ENCODE results near the gene ST3GAL3.
"Not testable (repeated sequence)": the region's sequence is repeated elsewhere in the genome, so short reads cannot be mapped to it uniquely, and the experiment has no call there.

ST3GAL3 gene

DNA sequence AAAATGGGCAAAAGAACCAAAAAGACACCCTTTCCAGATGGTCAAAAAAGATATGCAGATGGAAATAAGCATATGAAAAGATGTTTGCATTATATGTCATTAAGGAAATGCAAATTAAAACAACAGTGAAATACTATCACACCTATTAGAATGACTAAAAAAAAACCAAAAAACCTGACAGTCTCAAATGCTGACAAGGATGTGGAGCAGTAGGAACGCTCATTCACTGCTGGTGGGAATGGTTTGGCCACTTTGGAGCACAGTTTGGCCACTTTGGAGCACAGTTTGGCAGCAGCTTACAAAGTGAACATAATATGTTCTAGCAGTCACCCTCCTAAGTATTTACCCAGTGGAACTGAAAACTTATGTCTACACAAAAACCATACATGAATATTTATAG lies 121.2 kb downstream of the ST3GAL3 start:
- no peak for DNase-seq

DNA sequence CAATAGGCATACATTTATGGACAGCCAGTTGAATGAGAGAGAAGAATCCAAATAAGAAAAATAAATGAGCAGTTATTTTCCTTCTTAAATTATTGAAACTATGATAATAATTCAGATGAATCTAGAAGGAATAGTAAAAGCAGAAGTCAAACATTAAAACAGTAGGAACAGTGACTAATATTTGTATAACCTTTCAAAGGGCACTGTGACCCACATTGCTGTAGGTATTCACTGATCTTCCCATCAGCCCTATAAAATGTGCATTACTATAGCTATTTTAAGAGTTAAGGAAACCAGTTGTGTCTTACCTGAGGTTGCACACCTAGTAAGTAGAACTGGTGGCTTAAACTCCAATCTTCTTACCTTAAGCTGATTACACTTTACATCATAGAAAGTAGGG lies 123.5 kb downstream of the ST3GAL3 start:
- DNase-seq, result no peak

- no peak for DNase-seq
Measured at GRCh38 chr1:43831851-43832250, 124.5 kb downstream of the ST3GAL3 start.

DNA sequence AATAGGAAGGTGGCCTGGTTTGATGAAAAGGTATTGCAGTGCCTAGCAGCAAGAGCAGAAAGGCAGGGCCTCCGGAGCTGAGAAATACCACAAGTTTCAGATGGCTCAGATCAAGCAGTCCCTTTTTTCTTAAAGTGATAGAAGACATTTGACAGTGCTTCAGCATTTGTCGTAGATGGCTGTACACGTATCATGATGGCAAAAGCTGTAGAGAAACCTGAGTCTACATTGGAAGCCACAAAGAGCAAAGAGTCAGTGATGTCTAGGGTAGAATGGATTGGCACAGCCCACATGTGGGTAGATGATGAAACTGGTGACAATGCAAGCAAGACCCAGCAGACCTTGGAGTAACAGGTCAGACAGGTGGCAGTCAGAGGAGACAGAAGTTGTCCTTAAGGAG lies 124.9 kb downstream of the ST3GAL3 start:
- no peak for DNase-seq

DNA sequence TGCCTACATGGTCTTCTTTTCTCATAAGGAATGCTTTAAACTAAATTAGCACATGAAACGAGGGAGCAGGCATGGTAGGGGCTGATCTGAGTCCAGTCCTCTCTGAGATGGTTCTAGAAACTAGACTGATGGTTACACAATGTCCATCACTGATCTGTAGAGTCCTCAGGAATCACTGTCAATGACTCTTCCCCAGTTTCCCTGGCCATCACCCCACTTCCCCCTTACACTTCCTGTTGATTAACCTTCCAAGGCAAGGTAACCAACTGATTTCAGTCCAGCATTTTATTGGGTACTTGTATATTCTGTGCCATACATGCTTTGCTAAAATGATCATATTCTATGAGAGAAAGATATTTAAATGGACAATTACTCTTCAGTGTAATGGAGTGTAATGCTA lies 125.7 kb downstream of the ST3GAL3 start:
- DNase-seq, result no peak

DNA sequence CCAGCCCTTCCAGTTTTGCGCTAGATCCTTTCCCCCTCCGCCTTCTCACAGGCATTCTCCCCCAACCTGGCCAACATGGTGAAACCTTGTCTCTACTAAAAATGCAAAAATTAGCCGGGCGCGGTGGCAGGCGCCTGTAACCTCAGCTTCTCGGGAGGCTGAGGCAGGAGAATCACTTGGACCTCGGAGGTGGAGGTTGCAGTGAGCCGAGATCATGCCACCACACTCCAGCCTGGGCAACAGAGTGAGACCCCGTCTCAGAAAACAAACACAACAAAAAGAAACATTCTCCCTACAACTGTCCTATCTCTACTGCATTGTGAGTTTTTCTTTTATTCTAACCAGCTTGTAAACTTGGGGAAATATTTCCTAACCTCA lies 126.6 kb downstream of the ST3GAL3 start:
- not testable (repeated sequence) for DNase-seq

- no peak for DNase-seq
Measured at GRCh38 chr1:43834280-43835081, 127.1 kb downstream of the ST3GAL3 start.

GRCh38 chr1:43835082-43836021 lies 128.0 kb downstream of the ST3GAL3 start:
- no peak for DNase-seq

GRCh38 chr1:43836267-43836951 lies 129.1 kb downstream of the ST3GAL3 start:
- peak; percentile 81 for DNase-seq

DNA sequence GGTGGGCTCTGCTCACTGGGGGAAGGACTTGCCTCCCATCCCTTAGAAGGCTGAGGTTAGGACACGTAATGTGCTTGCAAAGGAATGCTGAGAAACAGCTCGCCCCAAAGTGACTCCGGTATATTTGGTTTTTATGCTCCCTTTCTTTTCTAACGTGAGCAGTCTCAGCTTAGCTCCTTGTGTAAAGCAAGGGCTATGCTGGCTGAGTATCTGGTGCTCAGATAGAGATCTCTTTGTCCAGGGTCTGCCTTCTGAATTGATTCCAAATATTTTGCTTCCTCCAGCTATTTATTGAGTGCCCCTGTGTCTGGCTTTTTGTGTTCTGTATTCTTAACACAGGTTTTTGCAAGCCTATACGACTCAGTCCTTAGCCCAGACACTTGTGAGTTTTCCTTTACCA lies 131.7 kb downstream of the ST3GAL3 start:
- DNase-seq, result no peak

- DNase-seq, result no peak
Measured at GRCh38 chr1:43841321-43842174, 134.2 kb downstream of the ST3GAL3 start.

- no peak for DNase-seq
Measured at GRCh38 chr1:43842175-43842498, 134.8 kb downstream of the ST3GAL3 start.

GRCh38 chr1:43843684-43844083 lies 136.3 kb downstream of the ST3GAL3 start:
- no peak for DNase-seq

GRCh38 chr1:43844114-43844513 lies 136.8 kb downstream of the ST3GAL3 start:
- DNase-seq, result no peak

DNA sequence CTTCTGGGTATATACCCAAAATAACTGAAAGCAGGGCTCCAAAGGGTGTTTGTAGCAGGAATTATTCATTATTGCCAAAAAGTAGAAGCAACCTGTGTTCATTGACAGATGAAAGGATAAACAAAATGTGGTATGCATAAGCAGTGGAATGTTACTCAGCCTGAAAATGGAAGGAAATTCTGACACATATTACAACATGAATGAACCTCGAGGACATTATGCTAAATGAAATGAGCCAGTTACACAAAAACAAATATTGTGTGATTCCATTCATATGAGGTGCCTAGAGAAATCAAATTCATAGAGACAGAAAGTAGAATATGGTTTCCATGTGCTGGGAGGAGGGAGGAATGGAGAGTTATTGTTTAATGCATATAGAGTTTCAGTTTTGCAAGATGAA lies 140.0 kb downstream of the ST3GAL3 start:
- DNase-seq, result no peak

DNA sequence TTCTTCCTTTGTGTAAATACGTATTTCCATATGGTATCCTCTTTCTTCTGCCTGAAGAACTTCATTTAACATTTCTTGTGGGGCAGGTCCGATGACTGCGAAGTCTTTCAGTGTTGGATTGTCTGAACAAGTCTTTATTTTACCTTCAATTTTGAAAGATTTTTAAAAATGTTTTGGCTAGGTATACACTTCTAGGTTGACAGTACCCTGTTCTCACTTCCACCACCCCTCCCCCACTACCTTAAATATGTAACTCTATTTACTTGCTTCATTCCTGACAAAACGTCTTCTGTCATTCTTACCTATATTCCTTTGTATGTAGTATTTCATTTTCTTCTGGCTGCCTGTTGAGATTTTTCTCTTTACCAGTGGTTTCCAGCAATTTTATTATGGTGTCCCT lies 140.5 kb downstream of the ST3GAL3 start:
- no peak for DNase-seq

DNA sequence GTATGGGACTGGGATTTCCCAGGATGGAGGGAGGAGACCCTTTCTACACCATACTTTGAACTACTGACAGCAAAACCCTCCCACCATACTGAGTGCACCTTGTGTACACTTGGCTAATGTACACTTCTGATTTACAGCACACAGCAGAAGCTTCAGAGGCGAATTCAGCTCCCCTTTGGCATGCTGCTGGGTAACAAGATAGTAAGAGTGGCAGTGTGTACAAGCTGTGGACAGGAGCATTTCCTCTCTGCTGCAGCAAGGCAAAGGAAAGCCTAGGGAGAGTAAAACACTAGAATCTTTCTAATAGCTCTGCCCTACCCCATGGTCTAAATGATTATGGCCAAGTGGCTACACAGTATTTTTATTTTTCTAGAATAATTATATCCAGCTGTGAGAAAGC lies 142.3 kb downstream of the ST3GAL3 start:
- DNase-seq, result no peak

GRCh38 chr1:43850591-43851233 lies 143.4 kb downstream of the ST3GAL3 start:
- DNase-seq, result no peak

DNA sequence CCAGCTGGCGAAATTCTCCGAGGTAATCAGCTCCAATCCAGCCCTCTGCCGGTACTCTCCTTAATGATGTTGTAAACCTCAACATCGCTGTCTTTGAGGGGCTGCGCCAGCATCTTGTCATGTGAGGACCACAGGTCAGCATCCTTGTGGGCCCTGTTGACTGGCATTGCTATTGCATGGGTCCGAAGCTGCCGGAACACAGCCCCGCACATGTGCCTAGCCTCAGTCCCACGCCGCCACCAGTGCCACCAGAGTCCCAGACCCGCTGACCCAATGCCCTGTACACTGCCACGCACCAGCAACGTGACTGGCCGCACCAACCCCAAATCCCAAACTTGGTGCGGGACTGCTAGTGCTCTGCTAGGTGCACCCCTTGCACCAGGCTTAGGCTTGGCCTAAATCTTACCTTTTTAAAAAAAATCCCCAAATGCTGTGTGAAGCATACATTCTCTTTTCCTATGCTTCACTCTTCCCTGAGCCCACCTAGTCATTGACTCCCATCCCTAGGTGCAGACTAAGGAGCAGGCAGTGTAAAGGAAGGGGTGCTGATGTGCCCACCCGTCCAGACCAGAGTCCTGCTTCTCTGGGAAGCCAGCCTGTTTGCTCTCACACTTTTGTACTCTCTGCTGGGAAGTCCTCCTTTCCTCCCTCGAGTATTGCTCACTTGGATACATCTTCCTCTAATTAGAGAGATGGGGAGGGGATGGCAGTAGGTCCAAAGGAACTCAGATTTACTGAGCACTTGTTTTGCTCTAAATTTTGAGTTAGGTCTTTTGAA lies 144.4 kb downstream of the ST3GAL3 start:
- DNase-seq, result no peak

DNA sequence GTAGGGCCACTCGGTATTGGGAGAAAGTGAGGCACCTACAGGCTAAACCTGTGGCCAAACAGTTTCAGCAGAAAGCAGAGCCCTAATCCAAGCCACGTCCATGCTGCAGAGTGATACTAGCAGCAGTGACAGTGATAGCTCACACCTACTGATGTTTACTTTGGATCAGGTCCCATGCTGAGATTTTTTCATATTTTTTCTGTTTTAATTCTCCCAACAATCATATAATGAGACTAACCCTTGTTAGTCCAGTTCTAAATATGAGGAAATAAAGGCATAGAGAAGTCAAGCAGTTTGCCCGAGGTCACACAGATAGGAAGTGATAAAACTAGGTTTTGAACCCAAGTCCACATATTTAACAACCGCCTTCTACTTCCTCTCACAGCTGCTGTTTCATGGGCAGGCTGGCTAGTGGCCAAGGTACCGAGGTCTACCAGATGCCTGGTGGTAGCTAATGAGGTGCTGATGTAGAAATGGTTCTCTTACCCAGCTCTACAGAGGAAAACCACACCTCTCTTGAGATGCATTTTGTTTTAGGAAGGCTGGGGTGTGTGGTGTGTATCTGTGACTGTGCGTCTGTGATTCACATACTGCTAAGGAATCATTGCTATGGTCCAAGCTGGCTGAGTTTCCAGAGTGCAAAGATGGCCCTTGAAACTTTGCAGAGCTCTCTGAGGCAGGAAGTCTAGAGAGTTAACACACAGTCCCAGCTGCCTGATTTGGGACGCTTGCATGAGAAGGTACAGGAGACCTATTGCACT lies 146.0 kb downstream of the ST3GAL3 start:
- peak; percentile 57 for DNase-seq
